Cortex of kidney (tissue), 1 donor: ENCODE data around the gene TBC1D10B.

Source experiments
- DNase-seq: peaks from one replicate; lab custom pipeline; 2025; lab: John Stamatoyannopoulos, UW

Gene TBC1D10B

GRCh38 chr16:30374538-30374937, 4.2 kb upstream of the TBC1D10B start, which contains the start of gene MYL11:
MYL11 (plus strand) TSS chr16:30374802; CDS start chr16:30374858, 56 bp downstream.
- DNase-seq = no peak

- DNase-seq = no peak
Observed at GRCh38 chr16:30372725-30373124, 2.4 kb upstream of the TBC1D10B start.

GRCh38 chr16:30372038-30372712, 1.9 kb upstream of the TBC1D10B start:
- no peak for DNase-seq

GRCh38 chr16:30371248-30371816, 1.0 kb upstream of the TBC1D10B start:
- no peak for DNase-seq

GRCh38 chr16:30369938-30370455, 297 bp downstream of the TBC1D10B start:
- no peak for DNase-seq

- no peak for DNase-seq
Observed at GRCh38 chr16:30369091-30369937, 980 bp downstream of the TBC1D10B start.

- no peak for DNase-seq
Observed at GRCh38 chr16:30368792-30369090, 1.6 kb downstream of the TBC1D10B start.

- DNase-seq = no peak
Observed at GRCh38 chr16:30368122-30368791, 2.0 kb downstream of the TBC1D10B start.

- DNase-seq = no peak
Observed at GRCh38 chr16:30367349-30368009, 2.8 kb downstream of the TBC1D10B start.

GRCh38 chr16:30366511-30366910, 3.8 kb downstream of the TBC1D10B start:
- no peak for DNase-seq

GRCh38 chr16:30365200-30365599, 5.1 kb downstream of the TBC1D10B start:
- no peak for DNase-seq

- DNase-seq = no peak
Observed at GRCh38 chr16:30361180-30361579, 9.1 kb downstream of the TBC1D10B start.

- no peak for DNase-seq
Observed at GRCh38 chr16:30359871-30360170, 10.5 kb downstream of the TBC1D10B start.

- DNase-seq = no peak
Observed at GRCh38 chr16:30358990-30359870, 11.1 kb downstream of the TBC1D10B start.

GRCh38 chr16:30358577-30358936, 11.7 kb downstream of the TBC1D10B start:
- DNase-seq = no peak

GRCh38 chr16:30357715-30358576, 12.3 kb downstream of the TBC1D10B start:
- DNase-seq = no peak

GRCh38 chr16:30357085-30357714, 13.1 kb downstream of the TBC1D10B start:
- no peak for DNase-seq

GRCh38 chr16:30356401-30357084, 13.8 kb downstream of the TBC1D10B start:
- no peak for DNase-seq

- DNase-seq = no peak
Observed at GRCh38 chr16:30355954-30356308, 14.4 kb downstream of the TBC1D10B start.
